DMS79 treated with DMSO at 0.1 percent for 48 hours (cell line): ENCODE data around the gene RACGAP1.
"Not testable (repeated sequence)": the region's sequence is repeated elsewhere in the genome, so short reads cannot be mapped to it uniquely, and the experiment has no call there.

ENCODE experiments used
- DNase-seq: peaks from one replicate; lab custom pipeline; 2025; lab: John Stamatoyannopoulos, UW

The RACGAP1 gene

GRCh38 chr12:50030449-50030848 lies 5.2 kb upstream of the RACGAP1 start:
- DNase-seq, result not testable (repeated sequence)

GRCh38 chr12:50026691-50027090 lies 1.4 kb upstream of the RACGAP1 start:
- no peak for DNase-seq

- peak; percentile 56 for DNase-seq
Observed at GRCh38 chr12:50024805-50025186, 498 bp downstream of the RACGAP1 start.

- no peak for DNase-seq
Observed at GRCh38 chr12:50024227-50024626, 1.1 kb downstream of the RACGAP1 start.

GRCh38 chr12:50022903-50023302 lies 2.4 kb downstream of the RACGAP1 start:
- no peak for DNase-seq

GRCh38 chr12:50021031-50021430 lies 4.3 kb downstream of the RACGAP1 start:
- DNase-seq, result no peak

- DNase-seq, result no peak
Observed at GRCh38 chr12:50019524-50019923, 5.8 kb downstream of the RACGAP1 start.

- no peak for DNase-seq
Observed at GRCh38 chr12:50018968-50019367, 6.3 kb downstream of the RACGAP1 start.

GRCh38 chr12:50018154-50018553 lies 7.1 kb downstream of the RACGAP1 start:
- DNase-seq, result no peak

GRCh38 chr12:50017641-50018040 lies 7.7 kb downstream of the RACGAP1 start:
- DNase-seq, result no peak

GRCh38 chr12:50016501-50017475 lies 8.5 kb downstream of the RACGAP1 start:
- DNase-seq, result peak; percentile 21

- DNase-seq, result no peak
Observed at GRCh38 chr12:50014342-50014741, 11.0 kb downstream of the RACGAP1 start.

GRCh38 chr12:50013361-50014147 lies 11.7 kb downstream of the RACGAP1 start:
- DNase-seq, result no peak

- DNase-seq, result peak; percentile 23
Observed at GRCh38 chr12:50006754-50007442, 18.4 kb downstream of the RACGAP1 start.

GRCh38 chr12:50006280-50006679 lies 19.0 kb downstream of the RACGAP1 start:
- no peak for DNase-seq

GRCh38 chr12:50005175-50005574 lies 20.1 kb downstream of the RACGAP1 start:
- DNase-seq, result no peak

- peak; percentile 11 for DNase-seq
Observed at GRCh38 chr12:50004696-50005095, 20.6 kb downstream of the RACGAP1 start.

GRCh38 chr12:50003595-50003994 lies 21.7 kb downstream of the RACGAP1 start:
- no peak for DNase-seq

GRCh38 chr12:49998453-49998852 lies 26.8 kb downstream of the RACGAP1 start:
- DNase-seq, result no peak

- no peak for DNase-seq
Observed at GRCh38 chr12:49990273-49990672, 35.0 kb downstream of the RACGAP1 start.

GRCh38 chr12:49989400-49989799 lies 35.9 kb downstream of the RACGAP1 start:
- not testable (repeated sequence) for DNase-seq

- DNase-seq, result peak; percentile 83
Observed at GRCh38 chr12:49987625-49988303, 37.5 kb downstream of the RACGAP1 start.
